ENCODE results near the gene FEM1B. TPM values are rescaled to one million over a fixed set of nuclear protein-coding genes. Genes with fewer than 3 reads are reported as not detected.
"Not testable (repeated sequence)": the region's sequence is repeated elsewhere in the genome, so short reads cannot be mapped to it uniquely, and the experiment has no call there.

FEM1B gene
- 42.8 and 49.4 TPM in 2 replicates for total RNA-seq

- Mint-ChIP-seq H3K27ac (peak within 1 kb of the TSS; percentile 97), H3K9me3 (no peaks in the 10 kb centered on the region), H3K4me3 (peak within 1 kb of the TSS; percentile 100), H3K4me1 (ENCODE audit: low read depth) (peaks cover 68% of the 10 kb centered on the region), H3K36me3 (ENCODE audit: low read depth) (peaks cover 22% of the 10 kb centered on the region), H3K27me3 (ENCODE audit: insufficient read depth) (no peaks in the 10 kb centered on the region)
- intact Hi-C loops (cut with micrococcal nuclease), result loop anchor here (1.0 kb wide), 7 partner anchors 22 to 544 kb away; partner anchors contain the start of genes CLN6, PIAS1 and RNU6-1
- peak; percentile 85 for DNase-seq (ENCODE audit: low spot score)
Measured at GRCh38 chr15:68277603-68278344, at the start of gene FEM1B. Gene FEM1B (plus strand): TSS chr15:68277745. CDS start chr15:68278418, 673 bp downstream.

GRCh38 chr15:68228143-68228970 is 49.2 kb upstream of the FEM1B start:
- peaks cover 15% of the 10 kb centered on the region for H3K36me3 Mint-ChIP-seq (ENCODE audit: low read depth)
- intact Hi-C loops (cut with micrococcal nuclease), result loop anchor here (2.0 kb wide), 2 partner anchors 20 to 932 kb away; partner anchors contain the start of gene GLCE
- H3K27me3 Mint-ChIP-seq (ENCODE audit: insufficient read depth), result no peaks in the 10 kb centered on the region
- H3K4me3 Mint-ChIP-seq, result peak overlapping the region; percentile 87
- H3K27ac Mint-ChIP-seq, result peak overlapping the region; percentile 83
- no peak for DNase-seq (ENCODE audit: low spot score)
- no peaks in the 10 kb centered on the region for H3K9me3 Mint-ChIP-seq
- H3K4me1 Mint-ChIP-seq (ENCODE audit: low read depth), result peaks cover 43% of the 10 kb centered on the region

GRCh38 chr15:68228971-68229385 is 48.6 kb upstream of the FEM1B start:
- Mint-ChIP-seq H3K27me3 (ENCODE audit: insufficient read depth) (no peaks in the 10 kb centered on the region), H3K36me3 (ENCODE audit: low read depth) (peaks cover 15% of the 10 kb centered on the region), H3K4me1 (ENCODE audit: low read depth) (peaks cover 43% of the 10 kb centered on the region), H3K4me3 (peak overlapping the region; percentile 87), H3K27ac (peak overlapping the region; percentile 83), H3K9me3 (no peaks in the 10 kb centered on the region)
- intact Hi-C loops (cut with micrococcal nuclease), result loop anchor here (1.0 to 2.0 kb wide), 5 partner anchors 20 to 932 kb away; partner anchors contain the start of genes FEM1B, GLCE, PIAS1 and RNU6-1
- DNase-seq (ENCODE audit: low spot score), result no peak

- no peaks in the 10 kb centered on the region for H3K27me3 Mint-ChIP-seq (ENCODE audit: insufficient read depth)
- H3K27ac Mint-ChIP-seq, result peak within 1 kb of the TSS; percentile 96
- intact Hi-C loops (cut with micrococcal nuclease), result loop anchor here (1.0 to 2.0 kb wide), 6 partner anchors 21 to 931 kb away; partner anchors contain the start of genes FEM1B, GLCE, PIAS1 and RNU6-1
- DNase-seq (ENCODE audit: low spot score), result peak; percentile 73
- H3K36me3 Mint-ChIP-seq (ENCODE audit: low read depth), result peaks cover 14% of the 10 kb centered on the region
- no peaks in the 10 kb centered on the region for H3K9me3 Mint-ChIP-seq
- H3K4me3 Mint-ChIP-seq, result peak within 1 kb of the TSS; percentile 94
- H3K4me1 Mint-ChIP-seq (ENCODE audit: low read depth), result peaks cover 40% of the 10 kb centered on the region
Measured at GRCh38 chr15:68229386-68230156, 48.0 kb upstream of the FEM1B start, which contains the start of gene CLN6. Gene CLN6 (minus strand): TSS chr15:68229728. CDS start chr15:68229584, 144 bp downstream.

GRCh38 chr15:68230157-68231100 is 47.1 kb upstream of the FEM1B start:
- H3K27me3 Mint-ChIP-seq (ENCODE audit: insufficient read depth), result no peaks in the 10 kb centered on the region
- peaks cover 8% of the 10 kb centered on the region for H3K36me3 Mint-ChIP-seq (ENCODE audit: low read depth)
- H3K9me3 Mint-ChIP-seq, result no peaks in the 10 kb centered on the region
- H3K4me1 Mint-ChIP-seq (ENCODE audit: low read depth), result peaks cover 32% of the 10 kb centered on the region
- intact Hi-C loops (cut with micrococcal nuclease), result loop anchor here (2.0 kb wide), 1 partner anchor 22 kb away; no protein-coding TSS in a partner anchor
- H3K4me3 Mint-ChIP-seq, result peak overlapping the region; percentile 94
- H3K27ac Mint-ChIP-seq, result peak overlapping the region; percentile 96
- no peak for DNase-seq (ENCODE audit: low spot score)

- intact Hi-C loops (cut with micrococcal nuclease), result loop anchor here (2.0 kb wide), 1 partner anchor 22 kb away; no protein-coding TSS in a partner anchor
- no peaks in the 10 kb centered on the region for H3K9me3 Mint-ChIP-seq
- H3K36me3 Mint-ChIP-seq (ENCODE audit: low read depth), result peaks cover 8% of the 10 kb centered on the region
- H3K4me3 Mint-ChIP-seq, result peak overlapping the region; percentile 94
- H3K27me3 Mint-ChIP-seq (ENCODE audit: insufficient read depth), result no peaks in the 10 kb centered on the region
- H3K4me1 Mint-ChIP-seq (ENCODE audit: low read depth), result peaks cover 31% of the 10 kb centered on the region
- DNase-seq (ENCODE audit: low spot score), result no peak
- no peak overlapping the region for H3K27ac Mint-ChIP-seq
Measured at GRCh38 chr15:68231102-68231818, 46.3 kb upstream of the FEM1B start.

- no peak for DNase-seq (ENCODE audit: low spot score)
- Mint-ChIP-seq H3K4me3 (no peak overlapping the region), H3K9me3 (no peaks in the 10 kb centered on the region), H3K4me1 (ENCODE audit: low read depth) (peaks cover 27% of the 10 kb centered on the region), H3K36me3 (ENCODE audit: low read depth) (peaks cover 8% of the 10 kb centered on the region), H3K27ac (no peak overlapping the region), H3K27me3 (ENCODE audit: insufficient read depth) (no peaks in the 10 kb centered on the region)
- intact Hi-C loops (cut with micrococcal nuclease), result no loop called here
Measured at GRCh38 chr15:68232449-68232848, 45.1 kb upstream of the FEM1B start.

- Mint-ChIP-seq H3K4me1 (ENCODE audit: low read depth) (peaks cover 22% of the 10 kb centered on the region), H3K4me3 (no peak overlapping the region), H3K27me3 (ENCODE audit: insufficient read depth) (no peaks in the 10 kb centered on the region), H3K36me3 (ENCODE audit: low read depth) (peaks cover 8% of the 10 kb centered on the region), H3K27ac (no peak overlapping the region), H3K9me3 (no peaks in the 10 kb centered on the region)
- intact Hi-C loops (cut with micrococcal nuclease), result no loop called here
- DNase-seq (ENCODE audit: low spot score), result no peak
Measured at GRCh38 chr15:68232937-68233336, 44.6 kb upstream of the FEM1B start.

- no peak for DNase-seq (ENCODE audit: low spot score)
- Mint-ChIP-seq H3K36me3 (ENCODE audit: low read depth) (no peaks in the 10 kb centered on the region), H3K27ac (no peak overlapping the region), H3K4me1 (ENCODE audit: low read depth) (peaks cover 13% of the 10 kb centered on the region), H3K27me3 (ENCODE audit: insufficient read depth) (peaks cover 5% of the 10 kb centered on the region), H3K9me3 (no peaks in the 10 kb centered on the region), H3K4me3 (no peak overlapping the region)
- intact Hi-C loops (cut with micrococcal nuclease), result no loop called here
Measured at GRCh38 chr15:68234060-68234459, 43.5 kb upstream of the FEM1B start.

- H3K4me1 Mint-ChIP-seq (ENCODE audit: low read depth), result peaks cover 13% of the 10 kb centered on the region
- H3K9me3 Mint-ChIP-seq; H3K36me3 Mint-ChIP-seq (ENCODE audit: low read depth); DNase-seq (ENCODE audit: low spot score); H3K4me3 Mint-ChIP-seq; intact Hi-C loops (cut with micrococcal nuclease); H3K27ac Mint-ChIP-seq; H3K27me3 Mint-ChIP-seq (ENCODE audit: insufficient read depth): not testable (repeated sequence)
Measured at GRCh38 chr15:68234520-68234919, 43.0 kb upstream of the FEM1B start.

- Mint-ChIP-seq H3K27ac (no peak overlapping the region), H3K36me3 (ENCODE audit: low read depth) (no peaks in the 10 kb centered on the region), H3K27me3 (ENCODE audit: insufficient read depth) (peaks cover 5% of the 10 kb centered on the region), H3K4me1 (ENCODE audit: low read depth) (peaks cover 10% of the 10 kb centered on the region), H3K9me3 (no peaks in the 10 kb centered on the region), H3K4me3 (no peak overlapping the region)
- DNase-seq (ENCODE audit: low spot score), result no peak
- intact Hi-C loops (cut with micrococcal nuclease), result no loop called here
Measured at GRCh38 chr15:68235022-68235421, 42.5 kb upstream of the FEM1B start.

Data from activated T-helper 1 cell treated with anti-CD3 and anti-CD28 coated beads, Interleukin-12 subunit alpha, Interleukin-12 subunit beta, Interleukin-2, Interleukin-4 antibody, amounts not matched to agents 30 ng/mL and 10 ng/mL and 1 ng/mL, durations not matched to agents 14 hours and 24 hours and 36 hours (primary cell).